Measurements from ENCODE around the gene MAPK11.

The MAPK11 gene

GRCh38 chr22:50289151-50289941 is 19.2 kb upstream of the MAPK11 start:
- Histone ChIP-seq H3K27me3 (ENCODE audit: low read depth, low read length) (no peaks in the 10 kb centered on the region), H3K9ac (ENCODE audit: low read length) (no peak overlapping the region), H3K36me3 (replicated peaks; ENCODE audit: low read depth, low read length) (no peaks in the 10 kb centered on the region), H3K4me3 (ENCODE audit: low read length) (no peak overlapping the region), H4K20me1 (ENCODE audit: insufficient read depth, low read length) (peaks cover 36% of the 10 kb centered on the region), H3K4me2 (ENCODE audit: low read length) (no peak overlapping the region), H3K4me1 (ENCODE audit: low read length) (peaks cover 27% of the 10 kb centered on the region), H3K79me2 (ENCODE audit: low read length) (peaks cover 29% of the 10 kb centered on the region), H3K27ac (ENCODE audit: low read length) (no peak overlapping the region), H2AFZ (ENCODE audit: low read depth, low read length) (no peak overlapping the region), H3K9me3 (ENCODE audit: insufficient read depth, low read length) (no peaks in the 10 kb centered on the region)
- TF ChIP-seq CTCF (IDR thresholded peaks at IDR 0.05; ENCODE audit: low read depth, low read length): no peak
- no peak for TF ChIP-seq EZH2phosphoT487 (IDR thresholded peaks at IDR 0.05; ENCODE audit: low read depth)

- H3K9ac ChIP-seq (ENCODE audit: low read length): no peak overlapping the region
- H3K4me2 ChIP-seq (ENCODE audit: low read length): no peak overlapping the region
- peaks cover 11% of the 10 kb centered on the region for H3K4me1 ChIP-seq (ENCODE audit: low read length)
- no peak overlapping the region for H2AFZ ChIP-seq (ENCODE audit: low read depth, low read length)
- H3K27me3 ChIP-seq (ENCODE audit: low read depth, low read length): no peaks in the 10 kb centered on the region
- H3K27ac ChIP-seq (ENCODE audit: low read length): no peak overlapping the region
- H4K20me1 ChIP-seq (ENCODE audit: insufficient read depth, low read length): peaks cover 21% of the 10 kb centered on the region
- H3K79me2 ChIP-seq (ENCODE audit: low read length): peaks cover 13% of the 10 kb centered on the region; the same call in 1 of the 2 replicates
- no peaks in the 10 kb centered on the region for H3K36me3 ChIP-seq (replicated peaks; ENCODE audit: low read depth, low read length)
- H3K4me3 ChIP-seq (ENCODE audit: low read length): no peak overlapping the region
- no peaks in the 10 kb centered on the region for H3K9me3 ChIP-seq (ENCODE audit: insufficient read depth, low read length)
- TF ChIP-seq CTCF (IDR thresholded peaks at IDR 0.05; ENCODE audit: low read depth, low read length) (no peak), EZH2phosphoT487 (IDR thresholded peaks at IDR 0.05; ENCODE audit: low read depth) (no peak)
These were observed 17.6 kb upstream of the MAPK11 start for GRCh38 chr22:50287731-50288130.

GRCh38 chr22:50286701-50287318 is 16.6 kb upstream of the MAPK11 start:
- no peak for TF ChIP-seq EZH2phosphoT487 (IDR thresholded peaks at IDR 0.05; ENCODE audit: low read depth)
- TF ChIP-seq CTCF (IDR thresholded peaks at IDR 0.05; ENCODE audit: low read depth, low read length): no peak
- Histone ChIP-seq H3K27ac (ENCODE audit: low read length) (no peak overlapping the region), H3K79me2 (ENCODE audit: low read length) (peaks cover 7% of the 10 kb centered on the region; the same call in 1 of the 2 replicates), H3K9ac (ENCODE audit: low read length) (no peak overlapping the region), H3K9me3 (ENCODE audit: insufficient read depth, low read length) (no peaks in the 10 kb centered on the region), H3K27me3 (ENCODE audit: low read depth, low read length) (no peaks in the 10 kb centered on the region), H3K4me3 (ENCODE audit: low read length) (no peak overlapping the region), H3K36me3 (replicated peaks; ENCODE audit: low read depth, low read length) (no peaks in the 10 kb centered on the region), H3K4me2 (ENCODE audit: low read length) (no peak overlapping the region), H2AFZ (ENCODE audit: low read depth, low read length) (no peak overlapping the region), H3K4me1 (ENCODE audit: low read length) (peaks cover 2% of the 10 kb centered on the region; the same call in 1 of the 2 replicates), H4K20me1 (ENCODE audit: insufficient read depth, low read length) (peaks cover 13% of the 10 kb centered on the region)

- Histone ChIP-seq H3K36me3 (replicated peaks; ENCODE audit: low read depth, low read length) (peaks cover under 1% of the 10 kb centered on the region), H3K4me2 (ENCODE audit: low read length) (no peak overlapping the region), H3K27ac (ENCODE audit: low read length) (no peak overlapping the region), H3K79me2 (ENCODE audit: low read length) (peaks cover 2% of the 10 kb centered on the region; the same call in 1 of the 2 replicates), H3K9ac (ENCODE audit: low read length) (no peak overlapping the region), H3K4me3 (ENCODE audit: low read length) (no peak overlapping the region), H3K9me3 (ENCODE audit: insufficient read depth, low read length) (no peaks in the 10 kb centered on the region), H3K4me1 (ENCODE audit: low read length) (no peaks in the 10 kb centered on the region), H4K20me1 (ENCODE audit: insufficient read depth, low read length) (peaks cover 8% of the 10 kb centered on the region), H3K27me3 (ENCODE audit: low read depth, low read length) (no peaks in the 10 kb centered on the region), H2AFZ (ENCODE audit: low read depth, low read length) (no peak overlapping the region)
- TF ChIP-seq CTCF (IDR thresholded peaks at IDR 0.05; ENCODE audit: low read depth, low read length) (no peak), EZH2phosphoT487 (IDR thresholded peaks at IDR 0.05; ENCODE audit: low read depth) (no peak)
These were observed 16.1 kb upstream of the MAPK11 start for GRCh38 chr22:50286275-50286674.

Data from OCI-LY3 (cell line).